Neural cell (in vitro differentiated cells): ENCODE results near the gene GLT1D1. TPM values are rescaled to one million over a fixed set of nuclear protein-coding genes. Genes with fewer than 3 reads are reported as not detected.

Source experiments
- H2AFZ ChIP-seq: fragments of 200-600, 300-800 bp; sonication (generic), shearing (Covaris generic); 2 replicates; pipeline ENCODE4 v1.6.0; 2014; ENCODE audit warnings: low read depth, mild to moderate bottlenecking, antibody characterized with exemption, low read length, moderate library complexity
- H3F3A ChIP-seq: fragments of 200-600 bp; shearing (Covaris generic); 2 replicates; pipeline ENCODE4 v1.6.1; 2016; ENCODE audit warnings: mild to moderate bottlenecking, moderate library complexity, mixed read lengths, antibody characterized with exemption, low read length; ENCODE audit not compliant: insufficient read depth, poor library complexity, severe bottlenecking
- H3K27ac ChIP-seq: fragments of 200-600, 300-800 bp; sonication (generic), shearing (Covaris generic); 2 replicates; pipeline ENCODE4 v1.5.1; 2014; ENCODE audit warnings: mild to moderate bottlenecking, low read length, moderate library complexity
- H3K27me3 ChIP-seq: fragments of 300-800, 200-600 bp; sonication (generic), shearing (Covaris generic); 2 replicates; pipeline ENCODE4 v1.6.0; 2014; ENCODE audit warnings: mild to moderate bottlenecking, low read depth, low read length, moderate library complexity; ENCODE audit not compliant: insufficient read depth
- H3K36me3 ChIP-seq: fragments of 300-800, 200-600 bp; sonication (generic), shearing (Covaris generic); 2 replicates; pipeline ENCODE4 v1.5.1; 2014; ENCODE audit warnings: mild to moderate bottlenecking, antibody characterized with exemption, low read length, moderate library complexity; ENCODE audit not compliant: insufficient read depth
- H3K4me2 ChIP-seq: fragments of 300-800, 200-600 bp; sonication (generic), shearing (Covaris generic); 2 replicates; pipeline ENCODE4 v1.6.0; 2014; ENCODE audit warnings: mild to moderate bottlenecking, low read length
- H3K4me3 ChIP-seq: fragments of 300-800, 200-600 bp; sonication (generic), shearing (Covaris generic); 2 replicates; pipeline ENCODE4 v1.5.1; 2014; ENCODE audit warnings: mild to moderate bottlenecking, low read length, moderate library complexity
- H3K79me2 ChIP-seq: fragments of 200-600 bp; shearing (Covaris generic); replicated peaks from 2 replicates; pipeline ENCODE4 v1.6.0; 2014; ENCODE audit warnings: mild to moderate bottlenecking, low read length, moderate library complexity; ENCODE audit not compliant: insufficient read depth
- H3K9ac ChIP-seq: fragments of 300-800, 200-600 bp; sonication (generic), shearing (Covaris generic); 2 replicates; pipeline ENCODE4 v1.6.1; 2016; ENCODE audit warnings: mild to moderate bottlenecking, low read length, mixed read lengths
- H3K9me2 ChIP-seq: fragments of 200-600 bp; shearing (Covaris generic); 2 replicates; pipeline ENCODE4 v1.6.1; 2016; ENCODE audit warnings: mild to moderate bottlenecking, low read length, mixed read lengths; ENCODE audit not compliant: insufficient read depth
- H3K9me3 ChIP-seq: fragments of 200-600, 300-800 bp; sonication (generic), shearing (Covaris generic); 2 replicates; pipeline ENCODE4 v1.6.1; 2016; ENCODE audit warnings: mild to moderate bottlenecking, mixed run types, low read length, moderate library complexity, mixed read lengths
- H4K20me1 ChIP-seq: fragments of 200-600 bp; shearing (Covaris generic); 2 replicates; pipeline ENCODE4 v1.6.1; 2016; ENCODE audit warnings: mild to moderate bottlenecking, mixed run types; ENCODE audit not compliant: insufficient read depth
- CTCF ChIP-seq: fragments of 450-650 bp; IDR thresholded peaks from 2 replicates; pipeline ENCODE4 v1.5.1; 2014; ENCODE audit warnings: antibody characterized with exemption, mild to moderate bottlenecking, moderate library complexity; ENCODE audit not compliant: poor library complexity, severe bottlenecking
- EZH2 ChIP-seq: fragments of 200-600, 300-800 bp; shearing (Covaris generic), sonication (generic); IDR thresholded peaks from 2 replicates; pipeline ENCODE4 v1.6.1; 2014; ENCODE audit warnings: antibody characterized with exemption, low read length, borderline replicate concordance, mild to moderate bottlenecking; ENCODE audit not compliant: insufficient read depth, poor library complexity, severe bottlenecking
- MXI1 ChIP-seq: fragments of 450-650 bp; conservative IDR thresholded peaks from 2 replicates; pipeline ENCODE4 v1.6.1; 2014; ENCODE audit warnings: antibody characterized with exemption, mild to moderate bottlenecking; ENCODE audit not compliant: poor library complexity, severe bottlenecking
- RAD21 ChIP-seq: fragments of 450-650 bp; conservative IDR thresholded peaks from 2 replicates; pipeline ENCODE4 v1.6.1; 2014; ENCODE audit warnings: antibody characterized with exemption, mild to moderate bottlenecking, moderate library complexity
- REST ChIP-seq: IDR thresholded peaks from 2 replicates; pipeline ENCODE4 v1.6.1; 2012; ENCODE audit warnings: borderline replicate concordance
- SMC3 ChIP-seq: fragments of 450-650 bp; conservative IDR thresholded peaks from 2 replicates; pipeline ENCODE4 v1.6.1; 2014; ENCODE audit warnings: antibody characterized with exemption, mild to moderate bottlenecking, moderate library complexity; ENCODE audit not compliant: poor library complexity
- TAF1 ChIP-seq: IDR thresholded peaks from 2 replicates; pipeline ENCODE4 v1.6.1; 2012; ENCODE audit warnings: low read depth
- polyA plus RNA-seq: library from polyadenylated mRNA; depleted of rRNA; stranded (reverse); fragments of >200 nt; gene quantifications from 2 replicates; pipeline ENCODE4 v1.2.3, GENCODE V29; 2014

GLT1D1 gene
- polyA plus RNA-seq, 1 donor from 2014 or later = 3.9 TPM

DNA sequence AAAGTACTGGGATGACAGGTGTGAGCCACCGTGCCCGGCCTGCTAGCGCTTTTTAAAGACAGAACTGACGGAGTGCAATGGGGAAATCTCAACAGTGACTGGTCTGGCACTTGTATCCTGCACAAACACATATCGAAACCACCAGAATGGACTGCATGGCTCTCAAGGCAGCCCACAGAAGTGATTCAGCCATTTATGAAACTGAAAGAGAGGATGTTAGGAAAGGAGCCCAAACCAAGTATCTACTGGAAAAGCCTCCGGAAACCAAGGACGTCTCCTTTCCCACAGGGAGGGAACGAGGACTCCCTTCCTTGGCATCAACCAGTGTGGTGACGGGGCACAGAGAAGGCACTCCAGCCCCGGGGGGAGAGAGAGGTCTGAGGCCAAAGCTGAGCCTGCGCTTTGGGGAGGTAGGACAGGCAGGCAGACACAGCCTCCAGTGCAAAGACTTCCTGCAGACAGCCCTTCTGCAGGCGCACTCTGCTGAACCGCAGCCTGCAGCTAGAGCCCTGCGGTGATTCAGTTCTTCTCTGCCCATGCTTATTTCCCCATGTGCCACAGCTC is 46.0 kb upstream of the GLT1D1 start:
- H3K79me2 ChIP-seq = peaks cover 4% of the 10 kb centered on the region
- H4K20me1 ChIP-seq = no peaks in the 10 kb centered on the region
- no peaks in the 10 kb centered on the region for H3K9me2 ChIP-seq
- no peak overlapping the region for H3K4me3 ChIP-seq
- H2AFZ ChIP-seq = no peak overlapping the region
- no peak overlapping the region for H3K9ac ChIP-seq
- no peaks in the 10 kb centered on the region for H3K27me3 ChIP-seq
- H3K9me3 ChIP-seq = no peaks in the 10 kb centered on the region
- TF ChIP-seq REST (no peak), RAD21 (no peak), MXI1 (no peak)
- peaks cover 4% of the 10 kb centered on the region for H3F3A ChIP-seq
- H3K36me3 ChIP-seq = peaks cover 6% of the 10 kb centered on the region
- H3K4me2 ChIP-seq = no peak overlapping the region
- H3K27ac ChIP-seq = no peak overlapping the region

DNA sequence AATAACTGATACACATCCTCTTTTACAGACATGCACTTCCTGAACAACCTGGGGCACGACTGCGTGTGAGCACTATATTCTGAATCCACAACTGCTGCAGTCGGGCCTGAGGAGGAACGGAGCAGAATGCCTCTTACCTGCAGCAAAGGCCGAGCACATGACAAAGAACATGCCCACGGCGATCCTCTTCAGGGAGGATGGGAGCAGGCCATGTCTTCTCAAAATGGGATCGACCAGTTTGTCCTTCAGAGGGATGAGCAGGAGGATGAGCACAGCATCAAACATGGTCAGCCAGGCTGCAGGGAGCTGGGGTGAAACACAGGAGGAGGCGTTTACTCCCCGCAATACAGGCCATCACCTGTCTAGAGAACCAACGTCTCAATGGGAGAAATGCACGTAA is 44.6 kb upstream of the GLT1D1 start:
- Histone ChIP-seq H3K9me3 (no peaks in the 10 kb centered on the region), H4K20me1 (no peaks in the 10 kb centered on the region), H3K9me2 (no peaks in the 10 kb centered on the region), H2AFZ (no peak overlapping the region), H3K27me3 (no peaks in the 10 kb centered on the region), H3K9ac (no peak overlapping the region), H3K36me3 (peaks cover 6% of the 10 kb centered on the region), H3K27ac (no peak overlapping the region), H3K4me2 (no peak overlapping the region), H3F3A (peaks cover 4% of the 10 kb centered on the region), H3K79me2 (peaks cover 9% of the 10 kb centered on the region), H3K4me3 (no peak overlapping the region)
- TF ChIP-seq SMC3 (no peak), TAF1 (no peak), CTCF (no peak), EZH2 (no peak)
